Inflammatory macrophage treated with lipopolysaccharide for 1 hour (primary cell): ENCODE measurements around the gene RPL3.

Source experiments
- DNase-seq, 2 donors: peaks; one replicate each; pipeline ENCODE4 v3.0.0-alpha.2; 2020 to 2022

The RPL3 gene

GRCh38 chr22:39316440-39317083 lies 2.9 kb downstream of the RPL3 start:
- peak; percentile 80 to 85 for DNase-seq

GRCh38 chr22:39315389-39315788 lies 4.0 kb downstream of the RPL3 start:
- DNase-seq = no peak

GRCh38 chr22:39314251-39314971 lies 5.0 kb downstream of the RPL3 start:
- no peak for DNase-seq

GRCh38 chr22:39313258-39314001 lies 6.0 kb downstream of the RPL3 start:
- no peak for DNase-seq

GRCh38 chr22:39312410-39312809 lies 7.0 kb downstream of the RPL3 start:
- no peak for DNase-seq

- DNase-seq = no peak
Measured at GRCh38 chr22:39311592-39312400, 7.6 kb downstream of the RPL3 start.

GRCh38 chr22:39309881-39310714 lies 9.3 kb downstream of the RPL3 start:
- peak; percentile 20 to 33 for DNase-seq

GRCh38 chr22:39309364-39309861 lies 10.0 kb downstream of the RPL3 start:
- no peak for DNase-seq

GRCh38 chr22:39308614-39309363 lies 10.6 kb downstream of the RPL3 start:
- peak; percentile 80 to 88 for DNase-seq

GRCh38 chr22:39306456-39307361 lies 12.7 kb downstream of the RPL3 start:
- peak; percentile 24 to 59 for DNase-seq

GRCh38 chr22:39303892-39304671 lies 15.3 kb downstream of the RPL3 start:
- no peak for DNase-seq

- no peak for DNase-seq
Measured at GRCh38 chr22:39303358-39303757, 16.1 kb downstream of the RPL3 start.

GRCh38 chr22:39302431-39302960 lies 16.9 kb downstream of the RPL3 start:
- no peak for DNase-seq

GRCh38 chr22:39301926-39302325 lies 17.5 kb downstream of the RPL3 start:
- DNase-seq = no peak

- no peak for DNase-seq
Measured at GRCh38 chr22:39301108-39301507, 18.3 kb downstream of the RPL3 start.

GRCh38 chr22:39300186-39300830 lies 19.1 kb downstream of the RPL3 start:
- peak; percentile 67 to 84 for DNase-seq

- DNase-seq = peak; percentile 53 to 66
Measured at GRCh38 chr22:39299829-39300178, 19.6 kb downstream of the RPL3 start.

- no peak for DNase-seq
Measured at GRCh38 chr22:39298241-39298987, 21.0 kb downstream of the RPL3 start.
